Small intestine (tissue), 7 donors: ENCODE measurements around the gene CNTFR. TPM values are rescaled to one million over a fixed set of nuclear protein-coding genes. Genes with fewer than 3 reads are reported as not detected.
A peak's percentile ranks its signal among the peaks of the same experiment; 100 is the strongest.

Experiments
- DNase-seq, 2 donors: peaks; one replicate each; pipeline versions ENCODE4 v3.0.0 to v3.0.0-alpha.2; 2013
- FAIRE-seq: peaks from 2 replicates; lab custom pipeline; 2012; peaks lifted over from hg19 to GRCh38; lab: Jason Lieb, UNC
- H3K27ac ChIP-seq, 3 donors: one replicate each; pipeline ENCODE4 v1.5.1; 2013; ENCODE audit warnings: low read length in 2 of 3, mild to moderate bottlenecking in 2 of 3, control low read depth in 1 of 3, inconsistent platforms in 1 of 3, low read depth in 1 of 3, moderate library complexity in 1 of 3
- H3K27me3 ChIP-seq, 3 donors: one replicate each; pipeline ENCODE4 v1.6.1; 2013; ENCODE audit warnings: low read length in 3 of 3, inconsistent platforms in 1 of 3; ENCODE audit not compliant: control insufficient read depth in 3 of 3, insufficient read depth in 3 of 3
- H3K36me3 ChIP-seq, 3 donors: one replicate each; pipeline ENCODE4 v1.6.1; 2013; ENCODE audit warnings: low read length in 3 of 3, inconsistent platforms in 1 of 3, low read depth in 1 of 3, mild to moderate bottlenecking in 1 of 3, moderate library complexity in 1 of 3; ENCODE audit not compliant: control insufficient read depth in 3 of 3, insufficient read depth in 2 of 3
- H3K4me1 ChIP-seq, 3 donors: one replicate each; pipeline ENCODE4 v1.6.1; 2013; ENCODE audit warnings: low read length in 2 of 3, inconsistent platforms in 1 of 3, low read depth in 1 of 3, mild to moderate bottlenecking in 1 of 3, moderate library complexity in 1 of 3; ENCODE audit not compliant: control insufficient read depth in 3 of 3, insufficient read depth in 2 of 3
- H3K4me3 ChIP-seq, 3 donors: one replicate each; pipeline ENCODE4 v1.5.1; 2013; ENCODE audit warnings: low read length in 3 of 3, control low read depth in 1 of 3, inconsistent platforms in 1 of 3, low read depth in 1 of 3, mild to moderate bottlenecking in 1 of 3, moderate library complexity in 1 of 3
- H3K9me3 ChIP-seq, 2 donors: one replicate each; pipeline ENCODE4 v1.6.1; 2013; ENCODE audit warnings: low read depth in 1 of 2, low read length in 1 of 2; ENCODE audit not compliant: control insufficient read depth in 2 of 2, insufficient read depth in 1 of 2
- WGBS, 3 donors: extraction: QIAGEN DNeasy Blood & Tissue Kit; methylation state at CpG; one replicate each; pipeline ENCODE4 v1.1.7; 2013; 5-methylcytosine and 5-hydroxymethylcytosine counted together
- polyA plus RNA-seq, 4 donors: library from polyadenylated mRNA; stranded (reverse) in 3 of 4; unstranded in 1 of 4; fragments of 200-250 nt in 3 of 4; fragments of 120-200 nt in 1 of 4; gene quantifications; one replicate each; pipeline versions ENCODE4 v1.2.1 to v1.2.3, GENCODE V29; 2013
- donor health status: healthy with polysubstance abuse.
- donor health status: control.
- donor health status: control.
- donor health status: Bipolar disorder and iron deficiency.
- donor health status: healthy.

The CNTFR gene
- polyA plus RNA-seq, 4 donors, result 1.1 to 9.3 (median 5.9) TPM

DNA sequence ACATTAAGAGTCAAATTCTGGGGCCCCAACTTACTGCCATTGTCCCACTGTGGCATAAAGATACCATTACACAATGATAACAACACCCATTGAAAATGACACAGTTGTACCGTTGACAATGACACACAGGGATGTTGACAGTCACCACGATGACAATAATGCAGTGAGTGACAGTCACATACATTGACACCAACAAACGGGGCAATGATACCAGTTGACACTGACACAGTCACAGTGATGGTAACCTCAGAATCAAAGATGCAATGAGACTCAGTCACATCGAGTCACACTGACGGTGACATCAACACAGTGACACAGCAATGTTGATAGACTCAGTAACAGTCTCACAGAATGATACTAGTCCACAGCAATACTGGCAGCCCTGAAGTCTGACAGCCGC lies 16.9 kb downstream of the CNTFR start:
- no peak overlapping the region for H3K4me3 ChIP-seq
- DNase-seq (no peak), FAIRE-seq (no peak)
- no peaks in the 10 kb centered on the region for H3K9me3 ChIP-seq
- peaks cover 0 to 4% (median 0%) of the 10 kb centered on the region in 3 donors for H3K36me3 ChIP-seq
- H3K27me3 ChIP-seq, result peaks cover 0 to 55% (median 6%) of the 10 kb centered on the region in 3 donors
- H3K4me1 ChIP-seq, result peaks cover 5 to 22% (median 7%) of the 10 kb centered on the region in 3 donors
- WGBS, 3 donors, result 38 to 77% (median 67%) methylated on average over 6 of the region's 6 CpGs
- H3K27ac ChIP-seq, result no peak overlapping the region

GRCh38 chr9:34572092-34572491 lies 17.4 kb downstream of the CNTFR start:
- Histone ChIP-seq H3K9me3 (no peaks in the 10 kb centered on the region), H3K27ac (peak overlapping the region in 1 of 3 donors; percentile 35), H3K4me1 (peaks cover 5 to 17% (median 7%) of the 10 kb centered on the region in 3 donors), H3K4me3 (no peak overlapping the region), H3K27me3 (peaks cover 0 to 54% (median 4%) of the 10 kb centered on the region in 3 donors), H3K36me3 (peaks cover 0 to 4% (median 0%) of the 10 kb centered on the region in 3 donors)
- FAIRE-seq, result no peak
- DNase-seq, result peak in 1 of 2 donors; percentile 96

GRCh38 chr9:34571481-34571810 lies 18.1 kb downstream of the CNTFR start:
- FAIRE-seq (no peak), DNase-seq (no peak)
- H3K4me3 ChIP-seq, result no peak overlapping the region
- H3K36me3 ChIP-seq, result no peaks in the 10 kb centered on the region
- H3K27ac ChIP-seq, result peak overlapping the region in 2 of 3 donors; percentile 2 to 48
- no peaks in the 10 kb centered on the region for H3K9me3 ChIP-seq
- WGBS, 3 donors, result 28 to 50% (median 36%) methylated on average over 12 of the region's 12 CpGs
- peaks cover 5 to 10% (median 7%) of the 10 kb centered on the region in 3 donors for H3K4me1 ChIP-seq
- H3K27me3 ChIP-seq, result peaks cover 0 to 49% (median 2%) of the 10 kb centered on the region in 3 donors

DNA sequence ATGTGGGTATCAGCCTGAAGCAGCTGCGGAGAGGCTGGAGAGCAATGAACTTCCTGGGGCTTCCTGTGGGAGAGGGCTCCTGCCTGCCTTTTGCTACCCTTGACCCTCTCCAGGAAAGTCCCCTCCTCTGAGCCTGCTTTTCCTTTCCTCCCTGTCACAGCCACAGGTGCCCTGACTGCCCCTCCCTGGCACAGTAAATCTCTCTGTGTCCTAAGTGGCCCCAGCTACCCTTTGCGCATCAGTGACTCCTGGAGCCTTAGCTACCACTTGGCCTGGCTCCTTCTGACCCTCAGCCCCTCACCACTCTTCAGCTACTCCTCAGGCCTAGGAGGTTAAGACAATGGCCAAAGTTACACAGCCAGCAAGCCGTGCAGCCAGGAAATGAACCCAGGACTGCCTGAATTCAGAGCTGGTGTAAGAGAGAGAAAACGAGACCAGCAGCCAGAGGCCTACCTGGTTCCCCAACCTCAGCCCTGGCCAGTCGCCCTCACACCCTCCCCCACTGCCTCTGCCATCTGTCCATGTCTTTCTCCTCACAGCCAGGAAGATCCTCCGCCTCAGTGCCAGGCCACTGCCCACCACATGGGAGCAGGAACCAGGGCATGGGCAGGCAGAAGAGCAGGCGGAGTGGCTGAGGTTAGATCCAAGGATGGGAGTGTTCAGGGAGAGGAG lies 18.6 kb downstream of the CNTFR start:
- H3K4me1 ChIP-seq, result peaks cover 5 to 7% (median 7%) of the 10 kb centered on the region in 3 donors
- H3K27ac ChIP-seq, result peak overlapping the region in 2 of 3 donors; percentile 2 to 48
- peaks cover 0 to 45% (median 2%) of the 10 kb centered on the region in 3 donors for H3K27me3 ChIP-seq
- no peaks in the 10 kb centered on the region for H3K9me3 ChIP-seq
- H3K36me3 ChIP-seq, result peaks cover 0 to 2% (median 0%) of the 10 kb centered on the region in 3 donors
- 55 to 63% (median 62%) methylated on average over 7 of the region's 7 CpGs for WGBS, 3 donors
- FAIRE-seq, result no peak
- DNase-seq, result no peak
- H3K4me3 ChIP-seq, result no peak overlapping the region

DNA sequence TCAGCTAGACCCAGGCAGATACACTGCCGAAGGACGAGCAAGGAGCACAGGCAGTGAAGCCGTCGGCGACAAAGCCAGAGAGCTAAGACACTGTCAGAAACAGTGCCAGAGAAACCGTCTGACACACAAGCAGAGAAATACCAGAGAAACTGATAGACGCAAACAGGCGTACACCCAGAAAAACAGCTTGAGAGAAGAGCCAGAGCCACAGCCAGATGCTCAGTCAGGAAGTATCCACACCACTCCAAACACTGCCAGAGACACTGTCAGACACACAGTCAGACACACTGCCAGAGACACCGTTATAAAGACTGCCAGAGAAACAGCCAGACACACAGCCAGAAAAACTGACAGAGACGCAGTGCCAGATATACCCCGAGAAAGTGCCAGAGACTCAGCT lies 19.1 kb downstream of the CNTFR start:
- DNase-seq, result no peak
- peaks cover 5 to 7% (median 7%) of the 10 kb centered on the region in 3 donors for H3K4me1 ChIP-seq
- WGBS, 3 donors, result 57 to 69% (median 66%) methylated on average over 11 of the region's 11 CpGs

GRCh38 chr9:34568774-34569173 lies 20.8 kb downstream of the CNTFR start:
- Histone ChIP-seq H3K36me3 (peaks cover 0 to 10% (median 0%) of the 10 kb centered on the region in 3 donors), H3K4me3 (no peak overlapping the region), H3K27ac (no peak overlapping the region), H3K9me3 (no peaks in the 10 kb centered on the region), H3K27me3 (peaks cover 0 to 41% (median 0%) of the 10 kb centered on the region in 3 donors), H3K4me1 (peaks cover 5 to 7% (median 7%) of the 10 kb centered on the region in 3 donors)
- WGBS, 3 donors, result 61 to 64% (median 62%) methylated on average over 12 of the region's 12 CpGs
- FAIRE-seq (no peak), DNase-seq (no peak)

More for the DNA sequence above, 19.1 kb downstream of the CNTFR start:
- H3K4me3 ChIP-seq, result no peak overlapping the region
- H3K27me3 ChIP-seq, result peaks cover 0 to 44% (median 0%) of the 10 kb centered on the region in 3 donors
- no peak for FAIRE-seq
- H3K9me3 ChIP-seq, result no peaks in the 10 kb centered on the region
- peak overlapping the region in 1 of 3 donors; percentile 48 for H3K27ac ChIP-seq
- H3K36me3 ChIP-seq, result peaks cover 0 to 2% (median 0%) of the 10 kb centered on the region in 3 donors

DNA sequence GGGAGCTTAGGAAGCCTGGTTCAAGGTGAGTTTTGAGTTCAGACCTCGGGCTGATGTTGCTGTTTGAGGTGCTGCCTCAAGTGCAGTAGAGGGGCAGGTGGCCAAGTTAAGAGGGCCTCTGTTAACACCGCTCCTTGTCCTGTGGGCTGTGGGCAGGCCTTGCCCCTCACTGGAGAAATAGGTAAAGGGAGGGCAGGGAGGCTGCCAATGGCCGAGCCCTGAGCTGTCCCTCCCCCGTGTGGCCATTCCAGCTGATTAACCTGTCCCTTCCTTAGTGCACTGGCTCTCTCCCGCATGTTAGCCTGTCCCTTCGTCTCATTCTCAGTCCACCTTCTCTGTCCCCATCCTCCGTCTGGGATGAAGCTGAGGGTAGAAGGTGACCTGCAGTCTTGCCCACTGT lies 21.4 kb downstream of the CNTFR start:
- H3K36me3 ChIP-seq, result peaks cover 0 to 13% (median 0%) of the 10 kb centered on the region in 3 donors
- no peak overlapping the region for H3K27ac ChIP-seq
- peaks cover 5 to 7% (median 7%) of the 10 kb centered on the region in 3 donors for H3K4me1 ChIP-seq
- FAIRE-seq (no peak), DNase-seq (no peak)
- 67 to 85% (median 80%) methylated on average over 5 to 7 of the region's 7 CpGs for WGBS, 3 donors
- H3K27me3 ChIP-seq, result peaks cover 0 to 39% (median 0%) of the 10 kb centered on the region in 3 donors
- no peaks in the 10 kb centered on the region for H3K9me3 ChIP-seq
- no peak overlapping the region for H3K4me3 ChIP-seq

- no peak overlapping the region for H3K4me3 ChIP-seq
- peaks cover 4 to 7% (median 5%) of the 10 kb centered on the region in 3 donors for H3K4me1 ChIP-seq
- no peak overlapping the region for H3K27ac ChIP-seq
- H3K27me3 ChIP-seq, result peaks cover 0 to 42% (median 0%) of the 10 kb centered on the region in 3 donors
- FAIRE-seq, result no peak
- 82 to 87% (median 85%) methylated on average over 6 of the region's 6 CpGs for WGBS, 3 donors
- DNase-seq, result no peak
- H3K9me3 ChIP-seq, result peaks cover 0 to 5% of the 10 kb centered on the region in 2 donors
- H3K36me3 ChIP-seq, result peaks cover 0 to 14% (median 0%) of the 10 kb centered on the region in 3 donors
Observed at GRCh38 chr9:34566972-34567371, 22.6 kb downstream of the CNTFR start.
